NCI-H748 treated with DMSO at 0.1 percent for 48 hours (cell line): ENCODE results near the gene LRP8.

Experiments used
- DNase-seq: peaks from one replicate; lab custom pipeline; 2025; lab: John Stamatoyannopoulos, UW

LRP8 gene

DNA sequence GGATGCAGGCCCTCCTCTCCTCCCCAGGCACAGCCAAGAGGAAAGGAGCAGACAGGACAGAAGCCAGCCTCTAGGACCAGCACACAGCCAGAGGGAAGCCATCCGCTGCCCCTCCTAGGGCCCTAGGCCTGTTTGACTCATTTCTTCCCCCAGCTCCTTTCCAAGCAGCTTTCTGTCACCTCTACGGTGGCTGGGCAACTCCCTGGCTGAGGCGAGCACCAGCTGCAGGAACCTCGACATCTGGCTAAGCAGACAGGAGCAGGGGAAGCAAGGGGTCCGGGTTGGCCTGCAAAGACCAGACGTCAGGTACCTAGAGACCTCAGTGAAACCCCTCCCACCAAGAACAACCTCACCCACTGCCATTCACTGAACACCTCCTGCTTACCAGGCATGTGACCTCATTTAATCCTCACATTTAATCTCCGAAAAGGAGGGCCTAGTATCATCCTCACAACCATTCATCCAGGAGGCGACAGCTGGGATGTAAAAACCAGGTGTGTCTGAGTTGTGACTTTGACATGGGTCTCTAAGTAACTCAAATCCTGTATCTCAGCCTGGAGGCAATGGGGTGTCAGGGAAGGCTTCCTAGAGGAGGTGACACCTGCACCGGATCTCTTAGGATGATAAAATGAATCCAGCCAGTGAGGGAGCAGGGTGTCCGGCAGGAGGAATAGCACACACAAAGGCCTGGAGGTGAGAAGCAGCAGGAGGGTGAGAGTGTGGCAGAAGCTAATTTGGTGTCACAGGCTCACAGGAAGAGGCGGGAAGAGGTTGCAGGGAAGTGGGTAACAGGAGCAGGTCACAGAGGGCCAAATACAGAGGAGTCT, 5.9 kb downstream of the LRP8 start:
- DNase-seq, result no peak

DNA sequence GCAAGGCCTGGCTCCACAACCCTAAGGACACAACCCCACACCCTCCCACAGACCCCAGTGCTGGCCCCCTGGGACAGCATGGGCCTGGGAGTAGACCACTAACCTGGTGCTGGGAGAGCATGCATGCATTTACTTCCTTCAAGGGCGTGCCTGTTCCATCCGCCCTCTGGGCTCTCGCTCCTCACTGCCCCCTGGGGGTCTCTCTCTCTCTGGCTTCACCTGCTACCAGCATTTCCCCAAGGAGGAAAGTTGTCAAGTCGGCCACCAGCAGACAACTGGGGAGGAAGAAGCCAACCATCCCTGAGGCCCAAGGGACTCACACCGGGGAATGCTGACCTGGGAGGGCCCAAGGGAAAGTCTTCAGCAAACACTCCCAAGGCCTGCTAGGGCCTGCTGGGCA, 6.5 kb downstream of the LRP8 start:
- DNase-seq, result no peak

DNA sequence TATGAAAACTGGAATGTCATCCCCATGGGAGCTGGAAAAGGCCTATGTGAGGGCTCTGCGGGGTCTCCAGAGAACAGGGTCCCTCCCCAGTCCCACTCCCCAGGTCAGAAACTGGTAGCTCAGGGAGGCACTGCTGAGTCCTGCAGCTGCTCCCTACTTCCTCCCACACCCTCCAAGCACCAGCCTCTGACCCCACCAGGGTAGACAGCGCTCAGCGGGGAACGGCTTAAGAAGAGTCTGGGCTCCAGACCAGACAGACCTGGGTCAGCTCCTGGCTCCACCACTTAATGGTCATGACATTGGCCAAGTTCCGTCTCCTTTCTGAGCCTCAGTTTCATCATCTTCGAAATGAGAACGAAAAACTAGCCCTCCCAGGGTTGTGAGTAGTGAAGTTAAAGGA, 7.2 kb downstream of the LRP8 start:
- DNase-seq, result no peak

DNA sequence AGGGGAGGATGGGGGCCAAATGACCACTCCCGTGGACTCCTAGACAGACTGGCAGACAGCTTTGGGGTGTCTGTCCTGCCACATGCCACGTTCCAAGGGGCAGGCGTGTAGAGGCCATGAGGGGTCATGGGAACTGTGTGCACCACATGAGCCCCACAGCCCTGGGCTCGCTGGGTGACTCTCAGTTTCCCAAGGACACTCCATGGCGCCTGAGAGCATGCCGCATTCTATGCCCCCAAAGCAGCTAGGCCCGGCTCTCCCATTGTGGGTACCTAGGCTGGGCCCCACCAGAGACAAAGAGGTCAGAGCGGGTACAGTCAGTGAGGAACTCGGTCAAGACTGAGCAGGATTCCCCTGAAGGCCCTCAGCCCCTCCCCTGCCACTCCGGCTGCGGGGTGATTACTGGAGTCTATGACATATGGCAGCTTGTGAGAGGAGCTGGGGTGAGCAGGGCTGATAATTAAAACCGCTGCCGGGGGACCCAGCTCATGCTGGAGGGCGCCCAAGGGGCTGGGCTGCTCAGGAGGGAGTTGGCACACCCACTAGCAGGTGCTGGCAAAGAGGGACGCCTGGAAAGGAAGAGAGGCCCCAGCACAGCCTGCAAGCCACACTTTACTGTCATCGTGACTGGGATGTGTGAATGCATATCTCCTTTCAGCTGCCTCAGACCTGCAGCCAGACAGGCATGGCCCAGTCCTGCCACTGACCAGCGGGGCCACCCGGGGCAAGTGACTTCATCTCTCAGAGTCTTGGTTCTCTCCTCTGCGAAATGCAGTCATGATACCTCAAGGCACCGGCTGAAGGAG, 8.4 kb downstream of the LRP8 start:
- DNase-seq, result no peak

DNA sequence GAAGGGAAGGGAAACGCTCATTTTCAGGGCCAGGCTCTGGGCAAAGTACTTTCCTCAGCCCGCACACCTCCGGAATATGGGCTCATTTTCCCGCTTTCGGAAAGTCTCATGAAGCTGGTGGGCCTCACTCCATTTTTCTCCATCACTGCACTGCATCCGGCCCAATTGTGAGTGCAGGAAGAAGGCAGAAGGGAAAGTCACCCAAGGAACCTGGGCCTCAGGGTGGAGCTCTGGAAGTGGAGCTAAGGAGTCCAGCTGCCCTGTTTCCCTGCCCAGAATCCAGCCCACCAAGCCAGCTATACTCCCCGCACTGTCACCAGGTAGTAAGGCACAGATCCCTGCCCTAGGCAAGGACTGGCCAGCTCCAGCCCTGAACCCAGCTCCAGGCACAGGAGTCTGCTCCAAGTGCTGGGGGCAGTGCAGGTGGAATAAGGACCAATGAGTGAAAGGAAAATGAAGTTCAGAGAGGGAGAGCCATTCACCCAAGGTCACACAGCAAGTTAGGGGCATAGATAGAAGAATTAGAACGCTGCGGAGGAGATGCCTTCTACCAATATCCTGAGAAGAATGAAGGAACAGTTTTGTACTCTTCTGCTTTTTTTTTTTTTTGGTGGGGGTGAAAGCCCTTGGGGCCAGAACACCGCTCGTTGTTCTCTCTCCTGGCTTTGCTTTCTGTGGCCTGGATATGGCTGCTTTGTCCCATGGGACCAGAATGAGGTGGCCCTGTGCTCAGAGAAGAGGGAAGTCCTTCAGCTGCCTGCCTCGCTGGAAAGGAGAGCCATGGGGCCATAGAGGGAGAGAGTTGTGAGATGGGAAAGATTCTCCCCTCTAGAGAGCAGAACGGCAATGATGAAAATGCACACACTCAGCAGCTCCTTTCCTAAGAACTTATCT, 10.0 kb downstream of the LRP8 start:
- DNase-seq, result no peak

DNA sequence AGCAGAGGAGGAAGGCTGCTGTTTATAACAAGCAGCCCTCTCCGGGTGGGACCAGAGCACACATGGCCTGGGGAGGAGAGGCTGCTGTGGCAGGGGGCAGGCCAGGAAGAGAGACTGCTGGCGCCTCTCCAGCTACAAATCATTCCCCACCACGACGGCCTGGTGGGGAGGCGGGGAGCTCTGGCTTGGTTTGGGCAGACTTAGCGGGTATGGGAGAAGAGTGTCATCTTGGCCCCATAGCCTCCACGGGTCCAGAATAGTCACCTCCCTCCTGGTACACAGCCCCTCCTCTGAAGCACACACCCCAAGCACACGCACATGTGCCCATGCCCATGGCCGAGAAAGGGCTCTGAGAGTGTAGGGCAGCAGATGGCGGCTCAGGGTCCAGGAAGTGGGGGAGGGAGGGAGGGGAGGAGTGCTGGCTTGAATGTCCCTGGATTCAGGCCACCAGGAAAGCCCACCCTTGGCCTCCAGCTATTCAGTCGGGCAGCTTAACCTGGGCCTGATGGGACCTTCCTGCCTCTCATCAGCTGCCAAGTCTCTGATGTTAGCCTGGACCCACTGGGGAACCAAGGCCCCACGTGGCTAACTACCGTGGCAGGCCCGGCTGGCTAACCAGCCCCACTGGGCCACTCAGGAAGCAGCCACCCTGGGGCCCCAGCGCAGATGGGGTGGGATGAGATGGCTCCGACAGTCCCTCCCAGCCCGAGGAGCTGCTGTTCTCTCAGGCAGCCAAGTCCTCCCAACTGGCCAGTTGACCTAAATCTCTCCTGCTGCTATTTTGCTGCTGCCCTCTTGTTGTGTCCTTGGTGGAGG, 10.9 kb downstream of the LRP8 start:
- DNase-seq, result no peak

DNA sequence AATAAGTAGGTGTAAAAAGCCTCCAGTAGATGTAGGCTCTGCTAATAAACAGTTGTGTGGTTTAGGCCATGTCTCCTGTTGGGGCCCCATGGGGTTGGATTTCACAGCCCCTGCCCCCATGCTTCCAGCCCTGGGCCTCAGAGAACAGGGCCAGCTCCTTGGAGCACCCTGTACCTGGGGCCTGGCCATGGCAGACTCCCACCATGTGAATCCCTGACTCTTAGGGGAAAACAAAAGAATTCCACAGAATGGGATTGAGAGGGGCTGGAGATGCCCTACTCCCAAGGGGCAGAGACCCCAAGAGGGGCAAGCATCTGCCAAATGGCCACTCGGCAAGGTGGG, 11.5 kb downstream of the LRP8 start:
- DNase-seq, result no peak

DNA sequence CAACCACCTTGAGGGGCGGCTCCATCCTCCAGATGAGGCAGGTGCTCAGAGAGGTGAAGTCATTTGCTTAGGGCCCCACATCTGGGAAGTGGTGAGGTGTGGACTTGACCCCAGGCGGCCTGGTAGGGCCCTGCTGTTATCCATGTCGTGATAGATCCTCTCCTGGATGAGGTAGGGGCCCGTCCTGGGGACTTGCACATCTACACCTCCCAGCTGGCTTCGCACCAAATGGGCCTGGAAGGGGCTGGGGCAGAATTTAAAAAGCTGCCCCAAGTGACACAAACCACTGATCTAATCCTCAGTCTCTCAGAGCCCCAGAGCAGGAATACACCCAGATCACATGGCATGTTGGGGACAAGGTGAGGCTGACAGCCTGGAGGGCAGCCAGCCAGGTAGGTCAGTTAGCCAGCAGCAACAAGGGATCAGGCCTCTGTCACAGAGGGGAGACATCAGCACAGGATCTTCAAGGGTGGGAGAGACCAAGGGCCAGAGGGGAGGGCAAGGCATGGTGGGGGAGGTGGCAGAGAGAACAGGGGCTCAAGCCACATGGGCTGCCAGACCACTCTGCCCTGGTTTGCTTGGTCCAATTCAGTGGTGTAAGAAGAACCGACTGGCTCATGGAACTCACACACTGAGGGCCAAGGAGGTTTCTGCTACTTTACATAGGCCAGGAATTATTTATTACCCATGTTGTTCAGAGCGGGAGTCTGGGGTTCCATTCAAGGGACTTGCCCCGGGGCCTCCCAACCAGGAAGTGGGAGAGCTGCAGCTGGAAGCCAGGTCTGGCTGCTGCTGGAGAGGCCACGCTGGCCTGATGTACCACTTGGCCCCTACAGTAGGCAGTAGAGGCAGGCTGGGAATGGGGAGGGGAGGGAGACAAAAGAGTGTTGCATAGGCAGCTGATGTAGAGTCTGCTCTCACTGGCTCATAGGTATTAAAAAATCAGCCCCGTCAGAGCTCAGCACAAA, 12.1 kb downstream of the LRP8 start:
- no peak for DNase-seq

DNA sequence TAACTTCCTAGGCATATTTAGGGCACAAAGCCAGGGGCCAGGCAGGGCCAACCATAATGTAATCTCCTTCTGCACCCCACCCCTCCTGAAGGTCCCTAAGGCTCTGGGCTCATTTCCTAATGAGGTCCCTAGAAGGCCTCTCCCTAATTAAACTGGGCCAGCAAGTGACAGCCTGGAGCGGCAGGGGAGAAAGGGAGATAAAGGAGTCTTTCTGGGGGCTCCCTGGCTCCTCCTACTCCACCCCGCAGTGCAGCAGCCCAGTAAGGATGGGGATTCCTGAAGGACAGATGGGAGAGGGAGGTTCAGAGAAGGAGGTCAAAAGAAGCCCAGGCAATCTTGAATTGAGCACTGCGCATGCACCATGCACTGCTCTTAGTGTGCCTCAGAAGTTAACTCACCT, 12.8 kb downstream of the LRP8 start:
- DNase-seq, result no peak

DNA sequence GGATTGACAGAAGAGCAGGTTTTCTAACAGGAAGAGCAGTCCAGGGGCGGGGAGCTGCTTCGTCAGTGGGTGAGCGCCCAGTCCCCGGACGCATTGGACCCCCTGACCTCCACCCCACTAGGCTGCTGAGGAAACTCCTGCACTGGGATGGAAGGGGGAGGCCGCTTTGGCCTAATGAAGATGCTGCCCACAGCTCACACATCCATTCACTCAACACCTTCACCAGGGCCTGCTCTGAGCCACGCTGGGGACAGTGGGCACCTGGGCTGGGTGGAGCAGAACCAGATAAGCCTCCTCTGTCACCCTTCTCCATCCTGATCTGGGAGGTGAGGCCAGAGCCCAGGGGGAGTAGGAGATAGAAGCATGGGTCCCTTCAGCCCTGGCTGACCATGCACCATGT, 13.3 kb downstream of the LRP8 start:
- no peak for DNase-seq

DNA sequence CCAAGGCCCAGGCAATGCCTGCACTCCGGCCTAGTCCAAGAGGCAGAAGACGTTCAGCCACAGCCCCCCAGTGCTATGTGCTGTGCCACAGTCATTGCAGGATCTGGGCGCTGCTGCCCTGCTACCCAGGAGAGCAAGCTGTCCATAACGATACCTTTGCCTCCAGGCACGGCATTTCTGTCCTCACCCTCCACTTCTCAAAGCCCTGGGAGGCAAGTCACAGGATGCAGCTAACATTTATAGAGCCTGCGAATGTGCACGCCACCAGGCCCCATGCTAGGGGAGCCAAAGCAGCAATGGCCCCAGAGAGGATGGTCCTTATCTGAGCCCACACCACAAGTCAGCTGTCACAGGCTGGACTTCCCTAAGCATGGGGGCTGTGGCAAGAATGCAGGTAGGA, 13.8 kb downstream of the LRP8 start:
- DNase-seq, result no peak

DNA sequence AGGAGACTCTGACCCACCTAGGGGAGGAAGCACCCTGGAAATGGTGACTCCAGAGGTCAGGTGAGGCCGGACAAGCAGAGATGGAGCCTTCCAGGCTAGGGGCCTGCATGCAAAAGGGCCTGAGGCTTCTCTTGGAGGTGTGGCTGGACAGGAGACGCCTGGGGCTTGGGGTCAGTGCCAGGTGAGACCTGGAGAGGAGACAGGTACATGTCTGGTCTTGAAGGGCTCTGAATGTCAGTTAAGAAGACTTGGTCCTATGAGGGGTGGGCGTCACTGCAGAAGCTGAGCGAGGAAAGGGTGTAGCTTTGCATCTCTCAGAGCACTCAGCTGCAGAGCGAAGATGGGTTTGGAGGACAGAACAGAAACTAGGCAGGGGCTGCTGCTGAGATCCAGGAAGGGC, 14.3 kb downstream of the LRP8 start:
- DNase-seq, result no peak

DNA sequence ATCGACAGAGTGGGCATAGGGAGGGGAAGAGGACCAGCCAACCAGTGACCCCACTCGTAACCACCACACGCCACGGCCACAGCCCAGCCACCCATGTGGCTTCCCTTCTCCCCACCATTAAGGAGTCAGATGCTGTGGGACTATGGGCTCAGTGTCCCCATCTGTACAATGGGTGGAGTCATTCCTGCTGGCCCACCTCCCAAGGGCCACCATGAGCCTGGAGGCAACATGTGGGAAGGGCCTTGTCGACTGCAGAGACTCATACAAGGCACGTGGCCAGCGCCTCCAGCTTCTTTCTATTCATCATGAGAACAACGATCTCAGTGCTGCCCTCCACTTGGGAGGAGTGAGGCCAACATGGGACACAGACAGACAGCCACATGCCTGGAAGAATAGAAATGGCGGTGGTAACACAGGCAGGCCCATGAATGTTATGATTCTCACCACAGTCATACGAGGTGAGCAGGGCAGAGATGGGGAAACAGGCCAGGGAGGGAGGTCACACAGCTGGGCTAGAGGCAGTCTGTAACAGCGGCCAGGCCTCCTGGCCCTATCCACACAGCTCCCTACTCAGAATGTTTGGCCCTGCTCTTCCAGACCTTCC, 16.1 kb downstream of the LRP8 start:
- DNase-seq, result no peak

DNA sequence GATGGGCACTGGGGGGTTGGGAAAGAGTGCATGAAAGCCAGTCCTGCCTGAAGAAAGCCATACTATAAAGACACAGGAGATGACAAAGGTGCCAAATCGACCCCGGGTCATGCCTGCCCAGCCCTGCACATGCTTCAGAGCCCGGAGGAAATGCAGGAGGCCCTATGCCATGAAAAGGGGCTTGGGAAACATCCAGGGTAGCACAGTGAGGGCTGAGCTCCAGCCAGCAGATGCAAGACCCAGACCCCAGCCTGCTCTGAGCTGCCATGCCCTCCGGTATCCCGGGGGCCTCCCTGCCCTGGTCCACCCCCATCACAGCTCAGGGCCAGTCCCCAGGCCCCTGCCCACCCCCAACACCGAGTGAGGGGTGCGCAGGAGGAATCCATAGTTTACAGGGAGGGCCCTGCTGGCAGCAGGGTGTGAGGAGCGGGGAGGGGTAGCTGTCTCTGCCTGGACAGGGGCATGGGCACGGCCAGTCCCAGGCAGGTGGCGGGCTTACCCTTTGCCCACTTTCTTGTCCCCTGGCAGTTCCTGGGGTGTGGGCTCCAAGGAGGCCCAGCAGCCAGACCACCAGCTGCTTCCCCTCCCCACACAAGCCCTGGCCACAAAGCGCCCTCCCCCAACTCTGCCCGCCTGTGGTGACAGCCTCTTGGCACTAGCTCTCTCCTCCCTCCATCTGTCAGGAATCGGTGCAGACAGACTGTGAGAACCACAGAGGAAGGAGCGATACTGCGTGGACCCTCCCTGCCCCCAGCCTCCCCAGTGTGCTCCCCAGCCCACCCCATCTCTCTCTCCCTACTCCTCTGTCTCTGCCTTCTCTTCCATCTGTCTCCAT, 16.8 kb downstream of the LRP8 start:
- DNase-seq, result no peak

DNA sequence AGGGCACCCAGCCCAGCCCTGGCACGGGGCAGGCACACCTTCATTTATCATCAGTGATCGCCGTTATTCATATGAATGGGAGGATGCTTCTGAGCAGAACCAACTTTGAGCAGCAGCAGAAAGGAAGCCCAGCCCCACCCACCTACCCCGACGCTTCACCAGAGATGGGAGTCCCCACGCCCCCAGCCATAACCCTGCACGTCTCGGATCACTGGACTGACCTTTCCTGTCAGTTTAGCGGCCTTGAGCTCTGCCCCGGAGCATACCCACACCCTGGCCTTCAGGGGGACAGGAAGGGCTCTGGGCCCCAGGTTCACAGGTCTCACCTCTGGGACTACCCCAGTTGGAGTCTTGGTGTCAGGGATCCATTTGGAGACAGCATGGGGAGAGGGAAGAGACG, 18.1 kb downstream of the LRP8 start:
- no peak for DNase-seq

DNA sequence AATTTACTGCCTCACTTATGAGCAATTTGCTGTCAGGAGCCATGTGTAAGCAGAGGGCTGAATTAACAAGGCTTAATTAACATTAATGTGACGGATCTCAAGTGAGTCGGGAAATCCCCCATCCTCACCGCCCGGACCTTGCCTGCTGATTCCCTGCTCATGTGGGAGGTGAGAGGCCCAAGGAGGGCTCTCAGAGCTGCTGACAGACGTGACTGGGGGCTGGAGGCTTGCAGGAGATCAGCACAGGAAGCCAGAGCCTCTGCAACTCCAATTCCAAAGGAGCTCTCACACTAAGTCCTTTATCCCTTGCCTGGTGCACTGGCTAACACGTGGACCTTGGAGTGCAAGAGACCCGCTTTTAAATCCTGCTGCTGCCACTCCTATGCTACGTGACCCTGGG, 19.4 kb downstream of the LRP8 start:
- DNase-seq, result no peak

DNA sequence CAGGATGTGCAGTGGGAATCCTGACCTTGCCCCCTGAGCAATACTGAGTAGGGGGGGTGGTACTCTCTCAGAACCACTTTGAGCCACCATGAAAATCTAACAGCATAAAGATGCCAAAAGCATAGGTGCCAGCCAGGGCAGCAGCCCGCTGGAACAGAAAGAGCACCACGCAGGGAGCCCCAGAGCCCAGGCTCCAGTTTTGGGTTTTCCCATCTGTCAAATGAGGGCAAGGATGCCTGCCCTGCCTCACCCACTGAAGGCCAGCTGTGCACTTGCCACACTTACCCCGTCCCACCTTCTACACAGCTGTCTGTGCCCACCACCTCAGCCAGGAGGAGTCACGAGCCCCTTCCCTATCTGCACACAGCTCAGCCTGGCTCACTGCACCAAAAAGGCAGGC, 20.8 kb downstream of the LRP8 start:
- no peak for DNase-seq

DNA sequence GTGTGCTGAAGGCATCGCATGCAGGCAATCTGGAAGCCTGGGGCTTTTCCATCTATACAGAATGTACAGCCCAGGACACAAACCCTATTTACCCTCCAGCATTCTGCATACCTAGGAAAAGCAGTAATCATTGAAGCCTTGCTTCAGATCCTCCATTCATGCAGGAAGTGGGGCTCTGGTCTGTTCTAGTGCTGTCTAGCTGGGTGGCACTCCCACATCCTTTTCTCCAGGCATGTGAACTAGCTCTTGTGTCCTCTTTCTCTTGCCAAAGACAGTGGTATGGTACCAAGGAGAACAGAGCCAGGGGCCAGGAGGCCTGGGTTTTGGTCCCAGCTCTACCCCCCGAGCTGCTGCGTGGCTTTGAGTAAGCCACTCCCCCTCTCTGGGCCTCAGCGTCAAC, 21.7 kb downstream of the LRP8 start:
- no peak for DNase-seq

DNA sequence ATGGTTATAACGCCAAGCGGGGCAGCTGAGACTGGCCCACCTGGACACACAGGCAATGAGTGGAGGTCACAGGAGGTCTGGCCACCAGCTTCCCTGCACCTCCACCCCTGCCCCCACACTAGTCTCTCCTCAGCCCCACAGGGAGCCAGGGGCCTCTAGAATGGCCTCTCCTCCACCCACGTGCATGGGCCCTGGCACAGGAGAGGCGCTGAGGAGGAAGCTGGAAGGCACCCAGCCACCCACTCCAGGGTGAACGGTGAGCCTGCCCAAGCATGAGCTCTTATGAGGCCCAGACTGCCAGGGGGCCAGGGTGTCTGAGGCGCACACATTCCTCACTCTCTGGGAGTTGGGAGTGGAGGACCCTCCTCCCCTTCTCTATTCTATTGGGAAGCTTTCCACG, 22.2 kb downstream of the LRP8 start:
- no peak for DNase-seq
